HG03558 (cell line): ENCODE measurements around the gene IL1R2.
"Not testable (repeated sequence)": the region's sequence is repeated elsewhere in the genome, so short reads cannot be mapped to it uniquely, and the experiment has no call there.

Experiments
- ATAC-seq: cut with Tn5 transposase; IDR thresholded peaks from one replicate; pipeline ENCODE4 v1.9.1; 2021; ENCODE audit warnings: moderate number of reproducible peaks; ENCODE audit not compliant: unreplicated experiment; ENCODE audit errors: extremely low read depth

Gene IL1R2

DNA sequence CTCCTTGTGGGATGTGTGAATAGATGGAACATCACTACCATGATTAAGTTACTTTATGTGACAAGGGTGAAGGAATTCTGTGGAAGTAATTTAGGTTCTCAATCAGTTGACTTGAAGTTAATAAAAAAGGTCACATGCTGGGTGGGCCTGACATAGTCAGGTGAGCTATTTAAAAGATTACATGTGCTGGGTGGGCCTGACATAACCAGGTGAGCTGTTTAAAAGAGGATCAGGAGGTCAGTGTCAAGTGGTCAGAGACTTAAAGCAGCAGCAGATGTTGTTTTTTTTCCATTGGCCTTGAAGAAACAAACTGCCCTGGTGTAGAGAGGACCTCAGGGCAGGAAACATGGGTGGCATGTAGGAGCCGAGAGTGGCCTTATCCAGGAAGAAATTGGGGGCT lies 3.3 kb downstream of the IL1R2 start:
- ATAC-seq, result no peak

- ATAC-seq, result no peak
These were observed 4.0 kb downstream of the IL1R2 start for GRCh38 chr2:101995804-101996203.

DNA sequence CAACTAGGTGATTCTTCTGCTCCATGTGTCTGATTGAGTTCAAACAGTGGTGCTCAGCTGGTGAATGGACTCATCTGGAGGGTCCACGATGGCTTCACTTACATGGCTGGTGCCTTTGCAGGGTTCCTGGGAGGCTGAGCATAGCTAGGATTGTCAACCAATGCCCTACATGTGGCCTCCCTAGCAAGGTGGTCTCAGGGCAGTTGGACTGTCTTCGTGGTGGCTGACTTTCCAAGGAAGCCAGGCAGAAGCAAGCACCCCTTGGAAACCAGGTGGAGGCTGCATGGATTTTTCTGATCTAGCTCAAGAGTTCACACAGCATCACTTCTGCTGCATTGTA lies 6.8 kb downstream of the IL1R2 start:
- ATAC-seq, result no peak

DNA sequence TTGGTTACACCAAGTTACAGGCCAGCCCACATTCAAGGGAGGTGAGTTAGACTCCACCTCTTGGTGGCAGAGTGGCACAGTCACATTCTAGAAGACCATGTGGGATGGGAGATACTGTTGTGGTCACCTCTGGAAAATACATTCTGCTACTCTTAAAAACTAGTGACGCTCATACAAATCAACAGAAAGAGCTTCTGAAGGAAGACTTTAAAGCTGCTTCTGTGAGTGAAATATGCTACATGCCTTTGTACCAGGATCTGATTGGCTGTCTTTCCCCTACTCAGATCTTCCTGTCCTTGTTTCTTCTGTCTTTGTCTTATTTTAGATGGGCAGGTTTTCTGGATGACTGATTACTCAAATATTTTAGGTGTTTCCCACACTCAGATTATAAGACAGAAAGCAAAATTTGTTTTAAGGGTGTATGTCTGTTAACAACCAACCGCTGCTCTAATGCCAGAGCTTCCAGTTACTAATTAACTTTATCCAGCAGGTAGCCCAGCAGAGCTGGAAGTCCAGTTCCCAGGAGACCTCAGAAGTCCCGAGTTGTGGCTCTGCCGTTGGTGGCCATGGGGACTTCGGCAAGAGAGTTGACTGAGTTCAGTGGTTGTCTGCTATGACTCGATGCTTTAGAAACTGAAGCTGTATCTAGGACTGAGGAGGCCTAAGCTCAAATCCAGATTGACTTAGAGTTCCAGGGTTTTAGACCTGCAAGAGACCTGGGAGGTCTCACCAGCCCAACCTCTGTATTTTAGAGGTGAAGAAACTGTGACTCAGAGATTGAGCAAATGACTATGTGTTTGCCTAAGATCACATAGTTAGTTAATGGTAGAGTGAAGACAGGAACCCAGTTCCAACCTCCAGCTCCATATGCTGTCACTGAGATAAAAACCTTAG lies 7.4 kb downstream of the IL1R2 start:
- no peak for ATAC-seq

DNA sequence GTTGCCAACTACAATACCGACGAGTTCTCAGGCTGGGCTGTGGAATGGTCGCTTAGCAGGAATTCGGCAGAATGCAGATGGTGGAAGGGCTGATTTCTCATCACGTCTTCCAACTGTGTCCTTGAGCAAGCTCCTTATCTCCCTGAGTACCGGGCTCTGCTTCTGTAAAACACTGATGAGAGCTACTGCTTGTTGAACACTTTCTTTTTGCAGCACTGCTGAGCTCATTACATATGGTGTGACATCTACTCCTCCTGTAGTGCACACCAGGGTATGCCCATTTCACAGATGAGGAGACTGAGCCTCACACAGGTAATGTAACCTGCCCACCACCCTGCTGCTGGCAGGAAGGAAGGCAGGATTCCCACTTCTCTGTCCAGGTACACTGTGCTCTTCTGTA lies 8.3 kb downstream of the IL1R2 start:
- no peak for ATAC-seq

GRCh38 chr2:102000813-102001766 lies 9.3 kb downstream of the IL1R2 start:
- ATAC-seq, result no peak

DNA sequence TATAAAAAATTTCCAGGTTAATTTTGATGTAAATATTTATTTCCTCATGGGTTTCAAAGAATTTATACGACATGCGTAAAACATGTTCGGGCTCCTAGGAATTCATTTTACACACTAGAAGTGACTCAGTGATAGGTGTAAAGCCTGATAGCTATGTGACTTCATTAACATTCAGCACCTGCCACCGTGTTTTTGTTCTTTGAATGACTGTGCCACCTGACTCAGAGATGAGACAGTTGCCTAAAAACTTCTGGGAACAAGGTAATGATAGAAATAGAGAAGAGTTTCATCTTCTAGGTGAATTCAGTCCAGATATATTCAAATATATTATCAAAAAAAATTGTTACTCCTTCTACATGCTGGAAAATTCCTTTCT lies 10.0 kb downstream of the IL1R2 start:
- no peak for ATAC-seq

GRCh38 chr2:102002228-102002627 lies 10.5 kb downstream of the IL1R2 start:
- ATAC-seq, result no peak

- ATAC-seq, result not testable (repeated sequence)
These were observed 11.1 kb downstream of the IL1R2 start for GRCh38 chr2:102002909-102003308.

DNA sequence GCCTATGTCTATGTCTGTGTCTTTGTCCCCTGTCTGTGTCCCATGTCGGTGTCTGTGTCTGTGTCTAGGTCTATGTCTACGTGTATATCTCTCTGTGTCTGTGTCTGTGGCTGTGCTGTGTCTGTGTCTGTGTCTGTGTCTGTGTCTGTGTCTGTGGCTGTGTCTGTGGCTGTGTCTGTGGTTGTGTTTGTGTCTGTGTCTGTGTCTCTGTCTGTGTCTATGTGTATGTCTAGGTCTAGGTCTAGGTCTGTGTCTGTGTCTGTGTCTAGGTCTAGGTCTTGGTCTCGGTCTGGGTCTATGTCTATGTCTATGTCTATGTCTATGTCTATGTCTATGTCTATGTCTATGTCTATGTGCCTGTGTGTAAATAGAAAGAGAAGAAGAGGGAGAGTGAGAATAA lies 11.9 kb downstream of the IL1R2 start:
- no peak for ATAC-seq

- no peak for ATAC-seq
These were observed 12.8 kb downstream of the IL1R2 start for GRCh38 chr2:102004581-102004980.

GRCh38 chr2:102005449-102005848 lies 13.7 kb downstream of the IL1R2 start:
- ATAC-seq, result no peak

- ATAC-seq, result no peak
These were observed 14.5 kb downstream of the IL1R2 start for GRCh38 chr2:102005989-102006885.

- no peak for ATAC-seq
These were observed 15.1 kb downstream of the IL1R2 start for GRCh38 chr2:102006886-102007278.

GRCh38 chr2:102008490-102008889 lies 16.7 kb downstream of the IL1R2 start:
- no peak for ATAC-seq

GRCh38 chr2:102009557-102009956 lies 17.8 kb downstream of the IL1R2 start:
- ATAC-seq, result no peak

DNA sequence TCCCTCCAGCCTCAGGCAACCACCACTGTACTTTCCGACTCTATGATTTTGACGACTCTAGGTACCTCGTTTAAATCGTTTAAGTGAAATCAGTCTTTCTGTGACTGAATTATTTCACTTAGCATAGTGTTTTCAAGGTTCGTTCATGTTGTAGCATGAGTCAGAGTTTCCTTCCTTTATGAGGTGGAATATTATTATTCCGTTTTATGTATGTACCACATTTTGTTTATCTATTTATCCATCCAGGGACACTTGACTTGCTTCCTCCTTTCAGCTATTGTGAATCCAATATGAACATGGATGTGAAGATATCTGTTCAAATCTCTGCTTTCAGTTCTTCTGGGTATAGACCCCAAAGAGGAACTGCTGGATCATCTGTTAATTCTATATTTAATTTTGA lies 19.1 kb downstream of the IL1R2 start:
- ATAC-seq, result no peak

DNA sequence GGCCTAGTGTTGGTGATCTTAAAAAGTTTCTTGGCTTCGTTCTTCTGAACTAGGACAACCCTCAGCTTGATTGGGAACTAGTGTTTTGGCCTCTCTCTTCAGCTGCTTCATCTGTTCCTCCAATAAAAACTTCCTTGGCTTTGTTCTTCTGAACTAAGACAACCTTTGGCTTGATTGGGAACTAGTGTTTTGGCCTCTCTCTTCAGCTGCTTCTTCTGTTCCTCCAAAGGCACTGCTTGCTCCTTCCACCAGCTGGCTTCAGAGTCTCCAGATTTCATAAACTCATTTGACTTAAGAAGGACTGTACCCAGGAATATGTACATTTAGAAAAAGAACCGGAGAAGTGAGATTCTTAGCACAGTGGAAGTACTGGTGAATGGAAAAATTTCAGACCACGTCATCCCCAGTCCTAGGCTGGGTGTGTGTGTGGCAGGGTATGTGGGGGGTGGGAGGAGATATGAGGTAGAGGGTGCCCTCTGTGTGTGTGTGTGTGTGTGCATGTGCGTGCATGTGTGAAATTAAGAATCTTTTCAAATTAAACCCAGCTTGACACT lies 20.4 kb downstream of the IL1R2 start:
- ATAC-seq, result no peak

- no peak for ATAC-seq
These were observed 21.7 kb downstream of the IL1R2 start for GRCh38 chr2:102013206-102014040.
